Gastroesophageal sphincter (tissue), 3 donors: ENCODE measurements around the gene RANBP9.

Experiments used
- CTCF ChIP-seq, 4 experiments: fragments of 200-600 bp in 2 of 4; fragments of 450-650 bp in 2 of 4; sonication (generic) in 1 of 4; IDR thresholded peaks; one replicate each; pipeline ENCODE4 v1.5.1; 2017 to 2019; ENCODE audit warnings: antibody characterized with exemption in 4 of 4, mild to moderate bottlenecking in 2 of 4, moderate library complexity in 2 of 4
- POLR2A ChIP-seq, 2 donors: fragments of 450-650 bp; IDR thresholded peaks; one replicate each; pipeline ENCODE4 v1.6.1; 2017; ENCODE audit warnings: antibody characterized with exemption in 2 of 2, mild to moderate bottlenecking in 2 of 2, moderate library complexity in 1 of 2

DNA sequence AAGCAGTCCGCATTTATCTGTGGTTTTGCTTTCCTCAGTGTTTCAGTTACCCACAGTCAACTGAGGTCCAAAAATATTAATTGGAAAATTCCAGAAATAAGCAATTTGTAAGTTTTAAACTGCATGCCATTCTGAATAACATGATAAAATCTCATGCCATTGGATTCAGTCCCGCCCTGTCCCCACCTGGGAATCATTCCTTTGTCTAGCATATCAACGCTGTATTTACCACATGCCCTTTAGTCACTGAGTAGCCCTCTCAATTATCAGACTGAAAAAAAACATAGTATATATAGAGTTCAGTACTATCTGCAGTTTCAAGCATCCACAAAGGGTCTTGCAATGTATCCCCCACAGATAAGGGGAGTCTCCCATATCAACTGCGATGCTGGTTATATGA lies 17.1 kb downstream of the RANBP9 start:
- TF ChIP-seq POLR2A (IDR thresholded peaks at IDR 0.05) (no peak), CTCF (IDR thresholded peaks at IDR 0.05) (no peak)
